Ovary (tissue), 3 donors: ENCODE measurements around the gene SNRK.

Source experiments
- CTCF ChIP-seq, 3 donors: fragments of 450-650 bp in 2 of 3; fragments of 200-600 bp in 1 of 3; IDR thresholded peaks; one replicate each; pipeline versions ENCODE4 v1.5.1 to v1.8.0; 2016 to 2022; ENCODE audit warnings: antibody characterized with exemption in 3 of 3, mild to moderate bottlenecking in 1 of 3
- EP300 ChIP-seq: sonication (generic); formaldehyde crosslinking; IDR thresholded peaks from one replicate; pipeline ENCODE4 v1.6.1; 2017; ENCODE audit warnings: antibody characterized with exemption
- donor health status: DM: no; HTN: no; CAD: no.

- no peak for TF ChIP-seq CTCF (IDR thresholded peaks at IDR 0.05)
- no peak for TF ChIP-seq EP300
Measured at GRCh38 chr3:43284171-43284570, 2.2 kb upstream of the SNRK start.
